ENCODE measurements around the gene CRTC1.

- TF ChIP-seq CTCF (IDR thresholded peaks at IDR 0.05) (peak in 9 of 12 donors; percentile 18 to 49 (median 35)), POLR2A (IDR thresholded peaks at IDR 0.05) (no peak)
Observed at GRCh38 chr19:18675779-18676178, 7.7 kb upstream of the CRTC1 start.

Data from heart left ventricle (tissue), 13 donors.